ENCODE measurements around the gene SH2D3C.

Gene SH2D3C

DNA sequence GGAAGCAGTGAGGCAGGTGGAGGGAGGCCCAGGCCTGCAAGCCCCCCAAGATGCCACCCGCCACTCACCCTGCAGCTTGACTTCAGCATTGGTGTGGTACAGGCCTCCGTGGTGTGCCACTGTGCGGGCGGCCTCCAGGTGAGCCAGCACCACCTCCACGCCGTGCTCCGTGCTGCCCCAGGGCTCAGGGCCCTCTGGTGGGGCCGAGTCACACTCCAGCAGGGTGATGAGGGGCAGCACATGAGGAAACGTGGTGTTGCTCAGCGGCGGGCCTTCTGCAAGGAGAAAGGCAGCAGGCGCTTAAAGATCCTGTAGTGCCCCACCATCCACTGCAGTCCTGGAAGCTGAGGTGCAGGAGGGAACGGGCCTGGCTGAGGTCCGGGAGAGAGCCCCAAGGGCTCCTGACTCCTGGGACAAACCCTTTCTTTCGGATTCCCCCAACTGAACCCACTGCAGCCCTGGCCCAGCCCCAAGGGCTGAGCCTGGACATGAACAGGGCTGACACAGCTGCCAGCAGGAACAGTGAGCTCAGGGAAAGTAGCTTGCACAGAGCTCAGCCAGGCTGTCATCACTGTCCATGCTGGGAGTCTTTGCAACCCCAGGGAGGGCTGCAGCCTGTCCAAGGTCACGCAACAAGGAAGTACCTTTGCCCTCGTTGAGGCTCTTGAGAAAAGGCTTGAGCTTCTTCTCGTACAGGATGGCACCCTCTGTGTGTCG, 38.7 kb downstream of the SH2D3C start:
- no peak for TF ChIP-seq ZNF70 (CRISPR knock-in tag; IDR thresholded peaks at IDR 0.05)
- no peak for TF ChIP-seq TOX (CRISPR knock-in tag; IDR thresholded peaks at IDR 0.05; ENCODE audit: borderline replicate concordance)
- no peak for TF ChIP-seq ZFP3 (CRISPR knock-in tag; IDR thresholded peaks at IDR 0.05)
- TF ChIP-seq, protein P1, sequence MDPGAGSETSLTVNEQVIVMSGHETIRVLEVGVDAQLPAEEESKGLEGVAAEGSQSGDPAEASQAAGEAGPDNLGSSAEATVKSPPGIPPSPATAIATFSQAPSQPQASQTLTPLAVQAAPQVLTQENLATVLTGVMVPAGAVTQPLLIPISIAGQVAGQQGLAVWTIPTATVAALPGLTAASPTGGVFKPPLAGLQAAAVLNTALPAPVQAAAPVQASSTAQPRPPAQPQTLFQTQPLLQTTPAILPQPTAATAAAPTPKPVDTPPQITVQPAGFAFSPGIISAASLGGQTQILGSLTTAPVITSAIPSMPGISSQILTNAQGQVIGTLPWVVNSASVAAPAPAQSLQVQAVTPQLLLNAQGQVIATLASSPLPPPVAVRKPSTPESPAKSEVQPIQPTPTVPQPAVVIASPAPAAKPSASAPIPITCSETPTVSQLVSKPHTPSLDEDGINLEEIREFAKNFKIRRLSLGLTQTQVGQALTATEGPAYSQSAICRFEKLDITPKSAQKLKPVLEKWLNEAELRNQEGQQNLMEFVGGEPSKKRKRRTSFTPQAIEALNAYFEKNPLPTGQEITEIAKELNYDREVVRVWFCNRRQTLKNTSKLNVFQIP (CRISPR knock-in tag; IDR thresholded peaks at IDR 0.05; ENCODE audit: borderline replicate concordance, low read depth) = no peak
- TF ChIP-seq CSDC2 (CRISPR knock-in tag; IDR thresholded peaks at IDR 0.05) = no peak
- TF ChIP-seq TCF4 (CRISPR knock-in tag; IDR thresholded peaks at IDR 0.05; ENCODE audit: borderline replicate concordance) = no peak
- no peak for TF ChIP-seq ZNF565 (CRISPR knock-in tag; conservative IDR thresholded peaks at IDR 0.05; ENCODE audit: low read depth)
- TF ChIP-seq, protein P2, sequence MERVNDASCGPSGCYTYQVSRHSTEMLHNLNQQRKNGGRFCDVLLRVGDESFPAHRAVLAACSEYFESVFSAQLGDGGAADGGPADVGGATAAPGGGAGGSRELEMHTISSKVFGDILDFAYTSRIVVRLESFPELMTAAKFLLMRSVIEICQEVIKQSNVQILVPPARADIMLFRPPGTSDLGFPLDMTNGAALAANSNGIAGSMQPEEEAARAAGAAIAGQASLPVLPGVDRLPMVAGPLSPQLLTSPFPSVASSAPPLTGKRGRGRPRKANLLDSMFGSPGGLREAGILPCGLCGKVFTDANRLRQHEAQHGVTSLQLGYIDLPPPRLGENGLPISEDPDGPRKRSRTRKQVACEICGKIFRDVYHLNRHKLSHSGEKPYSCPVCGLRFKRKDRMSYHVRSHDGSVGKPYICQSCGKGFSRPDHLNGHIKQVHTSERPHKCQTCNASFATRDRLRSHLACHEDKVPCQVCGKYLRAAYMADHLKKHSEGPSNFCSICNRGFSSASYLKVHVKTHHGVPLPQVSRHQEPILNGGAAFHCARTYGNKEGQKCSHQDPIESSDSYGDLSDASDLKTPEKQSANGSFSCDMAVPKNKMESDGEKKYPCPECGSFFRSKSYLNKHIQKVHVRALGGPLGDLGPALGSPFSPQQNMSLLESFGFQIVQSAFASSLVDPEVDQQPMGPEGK (CRISPR knock-in tag; IDR thresholded peaks at IDR 0.05; ENCODE audit: borderline replicate concordance) = no peak
- no peak for ATAC-seq

DNA sequence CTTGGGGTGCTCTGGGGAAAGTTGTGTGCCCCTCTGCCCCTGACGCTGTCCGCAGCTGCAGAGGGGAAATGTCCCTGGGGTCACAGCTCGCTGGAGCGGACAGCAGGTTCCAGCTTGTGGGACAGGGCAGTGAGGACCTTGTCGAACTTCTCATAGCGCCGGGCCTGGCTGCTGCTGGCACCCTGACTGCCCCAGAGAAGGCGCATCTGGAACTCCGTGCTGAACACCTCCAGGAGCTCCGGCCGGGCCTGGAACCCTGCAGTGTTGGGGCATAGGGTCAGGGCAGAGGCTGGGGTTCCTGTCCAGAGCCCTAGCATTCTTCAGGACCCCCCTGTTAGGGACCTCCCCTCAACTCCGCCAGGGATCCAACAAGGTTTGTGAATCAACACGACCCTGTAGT, 39.8 kb downstream of the SH2D3C start:
- no peak for ATAC-seq

DNA sequence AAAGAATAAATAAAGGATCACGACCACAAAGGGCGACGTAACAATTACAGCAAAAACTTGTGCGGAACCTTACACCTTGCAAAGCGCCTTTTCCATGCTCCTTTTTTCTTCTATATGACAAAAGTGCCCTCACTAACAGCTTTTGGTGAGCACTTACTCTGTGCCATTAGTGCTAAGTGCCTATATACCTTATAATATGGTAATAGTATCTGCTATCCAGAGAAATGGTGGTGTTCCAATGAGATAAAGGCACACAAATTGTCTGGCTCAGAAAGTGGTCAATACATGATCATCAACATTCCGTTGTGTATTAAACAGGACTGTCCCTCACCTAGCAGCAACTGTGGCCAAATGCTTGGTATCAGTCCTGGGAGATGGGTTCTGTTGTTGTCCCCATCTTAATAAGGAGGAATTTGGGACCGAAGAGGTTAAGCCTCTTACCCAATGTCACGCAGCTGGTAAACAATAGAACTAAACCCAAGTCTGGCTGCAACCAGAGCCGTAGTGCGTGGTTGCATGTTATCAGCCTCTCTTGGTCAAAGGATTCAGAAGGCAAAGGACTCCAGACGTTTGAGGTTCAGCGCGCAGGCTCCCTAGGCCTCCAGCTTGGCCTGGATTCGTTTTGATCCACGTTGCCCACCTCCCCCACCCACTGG, 42.8 kb downstream of the SH2D3C start:
- no peak for ATAC-seq
- no peak for TF ChIP-seq ZC3H10 (CRISPR knock-in tag; IDR thresholded peaks at IDR 0.05)
- TF ChIP-seq PPARA (CRISPR knock-in tag; IDR thresholded peaks at IDR 0.05; ENCODE audit: borderline replicate concordance) = no peak
- TF ChIP-seq, protein P3, sequence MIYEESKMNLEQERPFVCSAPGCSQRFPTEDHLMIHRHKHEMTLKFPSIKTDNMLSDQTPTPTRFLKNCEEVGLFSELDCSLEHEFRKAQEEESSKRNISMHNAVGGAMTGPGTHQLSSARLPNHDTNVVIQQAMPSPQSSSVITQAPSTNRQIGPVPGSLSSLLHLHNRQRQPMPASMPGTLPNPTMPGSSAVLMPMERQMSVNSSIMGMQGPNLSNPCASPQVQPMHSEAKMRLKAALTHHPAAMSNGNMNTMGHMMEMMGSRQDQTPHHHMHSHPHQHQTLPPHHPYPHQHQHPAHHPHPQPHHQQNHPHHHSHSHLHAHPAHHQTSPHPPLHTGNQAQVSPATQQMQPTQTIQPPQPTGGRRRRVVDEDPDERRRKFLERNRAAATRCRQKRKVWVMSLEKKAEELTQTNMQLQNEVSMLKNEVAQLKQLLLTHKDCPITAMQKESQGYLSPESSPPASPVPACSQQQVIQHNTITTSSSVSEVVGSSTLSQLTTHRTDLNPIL (CRISPR knock-in tag; IDR thresholded peaks at IDR 0.05; ENCODE audit: low read depth) = no peak
- TF ChIP-seq ZNF70 (CRISPR knock-in tag; IDR thresholded peaks at IDR 0.05) = no peak
- no peak for TF ChIP-seq ZFP3 (CRISPR knock-in tag; IDR thresholded peaks at IDR 0.05)
- TF ChIP-seq CSDC2 (CRISPR knock-in tag; IDR thresholded peaks at IDR 0.05) = no peak
- TF ChIP-seq, protein P4, sequence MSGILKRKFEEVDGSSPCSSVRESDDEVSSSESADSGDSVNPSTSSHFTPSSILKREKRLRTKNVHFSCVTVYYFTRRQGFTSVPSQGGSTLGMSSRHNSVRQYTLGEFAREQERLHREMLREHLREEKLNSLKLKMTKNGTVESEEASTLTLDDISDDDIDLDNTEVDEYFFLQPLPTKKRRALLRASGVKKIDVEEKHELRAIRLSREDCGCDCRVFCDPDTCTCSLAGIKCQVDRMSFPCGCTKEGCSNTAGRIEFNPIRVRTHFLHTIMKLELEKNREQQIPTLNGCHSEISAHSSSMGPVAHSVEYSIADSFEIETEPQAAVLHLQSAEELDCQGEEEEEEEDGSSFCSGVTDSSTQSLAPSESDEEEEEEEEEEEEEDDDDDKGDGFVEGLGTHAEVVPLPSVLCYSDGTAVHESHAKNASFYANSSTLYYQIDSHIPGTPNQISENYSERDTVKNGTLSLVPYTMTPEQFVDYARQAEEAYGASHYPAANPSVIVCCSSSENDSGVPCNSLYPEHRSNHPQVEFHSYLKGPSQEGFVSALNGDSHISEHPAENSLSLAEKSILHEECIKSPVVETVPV (CRISPR knock-in tag; IDR thresholded peaks at IDR 0.05) = no peak
- no peak for TF ChIP-seq GLIS3 (CRISPR knock-in tag; IDR thresholded peaks at IDR 0.05)
- no peak for TF ChIP-seq ARNTL (CRISPR knock-in tag; IDR thresholded peaks at IDR 0.05; ENCODE audit: borderline replicate concordance, low read depth)

More for the DNA sequence above, 39.8 kb downstream of the SH2D3C start:
- TF ChIP-seq CSDC2 (CRISPR knock-in tag; IDR thresholded peaks at IDR 0.05) (no peak), ESRRG (CRISPR knock-in tag; IDR thresholded peaks at IDR 0.05) (no peak), ZFP30 (CRISPR knock-in tag; IDR thresholded peaks at IDR 0.05) (no peak), ZNF565 (CRISPR knock-in tag; conservative IDR thresholded peaks at IDR 0.05; ENCODE audit: low read depth) (no peak)

DNA sequence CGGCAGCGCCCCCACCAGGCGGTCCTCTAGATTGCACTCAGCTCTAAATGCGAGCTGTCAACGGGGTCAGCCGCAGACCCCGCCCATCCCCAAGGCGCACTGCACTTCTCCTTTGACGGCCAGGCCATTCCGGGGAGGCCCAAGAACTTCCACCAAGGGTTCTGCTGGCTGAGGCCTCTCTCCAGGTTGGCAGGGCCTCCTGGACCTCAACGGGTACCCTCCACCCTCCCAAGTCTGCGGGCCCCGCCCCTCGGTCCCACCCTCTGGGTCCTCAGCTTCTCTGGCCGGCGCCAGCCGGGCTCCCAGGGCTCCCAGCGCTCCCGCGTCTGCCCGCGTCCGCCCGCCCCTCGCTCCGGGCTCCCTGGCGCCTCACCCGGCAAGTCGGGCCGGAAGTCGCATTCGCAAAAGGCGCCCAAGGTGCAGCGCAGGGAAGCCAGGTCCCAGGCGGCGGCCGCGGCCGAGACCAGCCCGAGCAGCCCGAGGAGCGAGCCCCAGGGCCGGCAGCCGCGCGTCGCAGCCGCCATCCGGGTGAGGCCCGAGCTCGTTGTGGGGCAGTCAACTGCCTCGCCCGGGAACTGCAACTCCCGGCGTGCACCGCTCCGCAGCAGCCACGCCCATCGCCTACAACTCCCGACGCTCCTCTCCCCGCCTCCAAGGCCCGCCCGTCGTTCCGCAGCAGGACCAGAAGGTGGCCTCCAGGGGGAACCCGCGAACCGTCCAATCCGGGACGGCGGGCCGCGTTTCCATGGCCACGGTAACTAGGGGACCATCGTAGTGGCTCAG, 43.5 kb downstream of the SH2D3C start, which contains the start of gene TOR2A:
Gene TOR2A (minus strand): TSS at position 548 of the 783 bp plus-strand sequence. CDS start 24 bp downstream, at position 524.
- peak; percentile 96 for ATAC-seq
- no peak for TF ChIP-seq ZFP3 (CRISPR knock-in tag; IDR thresholded peaks at IDR 0.05)
- TF ChIP-seq TCF4 (CRISPR knock-in tag; IDR thresholded peaks at IDR 0.05; ENCODE audit: borderline replicate concordance) = no peak
- no peak for TF ChIP-seq ESRRG (CRISPR knock-in tag; IDR thresholded peaks at IDR 0.05)
- TF ChIP-seq, protein P3 (CRISPR knock-in tag; IDR thresholded peaks at IDR 0.05; ENCODE audit: low read depth) = no peak
- TF ChIP-seq, protein P1 (CRISPR knock-in tag; IDR thresholded peaks at IDR 0.05; ENCODE audit: borderline replicate concordance, low read depth) = no peak
- no peak for TF ChIP-seq BACH2 (CRISPR knock-in tag; IDR thresholded peaks at IDR 0.05; ENCODE audit: borderline replicate concordance)
- no peak for TF ChIP-seq CSDC2 (CRISPR knock-in tag; IDR thresholded peaks at IDR 0.05)
- TF ChIP-seq ZNF8 (CRISPR knock-in tag; IDR thresholded peaks at IDR 0.05) = no peak
- no peak for TF ChIP-seq ZFP30 (CRISPR knock-in tag; IDR thresholded peaks at IDR 0.05)
- no peak for TF ChIP-seq ZC3H10 (CRISPR knock-in tag; IDR thresholded peaks at IDR 0.05)
- TF ChIP-seq RARB (CRISPR knock-in tag; IDR thresholded peaks at IDR 0.05) = no peak
- TF ChIP-seq TOX (CRISPR knock-in tag; IDR thresholded peaks at IDR 0.05; ENCODE audit: borderline replicate concordance) = no peak
- no peak for TF ChIP-seq ZNF565 (CRISPR knock-in tag; conservative IDR thresholded peaks at IDR 0.05; ENCODE audit: low read depth)
